ENCODE data around the gene NTM.
A peak's percentile ranks its signal among the peaks of the same experiment; 100 is the strongest.

The NTM gene

DNA sequence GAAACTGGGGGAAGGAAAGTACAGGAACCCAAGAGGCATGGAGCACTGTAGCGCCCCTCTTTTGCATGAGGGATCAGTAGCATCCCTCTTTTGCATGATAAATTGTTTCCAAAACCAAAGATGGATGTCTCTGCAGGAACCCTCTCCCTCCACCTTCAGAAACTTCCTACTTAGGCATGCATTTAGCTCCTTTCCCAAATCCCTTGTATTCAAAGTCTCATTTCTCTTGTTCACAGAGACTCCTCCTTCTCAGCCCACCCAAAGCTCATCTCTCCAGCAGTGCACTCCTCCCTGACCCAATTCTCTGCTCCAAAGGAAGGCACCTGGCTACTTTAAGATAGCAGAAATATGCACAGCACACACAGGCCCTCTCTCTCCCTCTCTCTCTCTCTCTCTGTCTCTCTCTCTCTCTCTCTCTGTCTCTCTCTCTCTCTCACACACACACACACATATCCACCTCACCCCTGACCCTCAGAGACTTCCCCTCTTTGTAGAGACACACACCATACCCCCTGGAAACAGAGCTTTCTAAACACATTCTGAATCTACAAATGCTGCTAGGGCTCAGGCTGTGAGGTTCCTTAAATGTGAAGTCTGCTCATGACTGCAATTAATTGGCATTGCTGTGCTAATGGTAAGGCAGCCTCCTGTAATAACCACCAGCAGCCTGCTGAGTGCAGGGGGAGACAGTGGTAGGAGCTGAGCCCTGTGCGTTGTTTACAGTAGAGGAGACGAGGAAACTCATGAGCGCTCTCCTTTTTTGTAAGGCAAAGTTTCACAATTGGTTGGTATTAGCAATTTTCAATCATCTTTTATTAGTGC is 519.6 kb downstream of the NTM start:
- Histone ChIP-seq H3K27me3 (ENCODE audit: control insufficient read depth, insufficient read depth, low read length) (no peaks in the 10 kb centered on the region), H3K27ac (peak overlapping the region; percentile 44), H3K4me2 (ENCODE audit: low read length) (no peak overlapping the region), H3K9ac (no peak overlapping the region), H3K4me1 (peaks cover 23% of the 10 kb centered on the region), H3K36me3 (ENCODE audit: control insufficient read depth, insufficient read depth, low read length) (no peaks in the 10 kb centered on the region), H3K9me3 (ENCODE audit: control insufficient read depth, low read length) (no peaks in the 10 kb centered on the region), H3K79me2 (no peaks in the 10 kb centered on the region), H3K4me3 (ENCODE audit: low read depth, low read length) (no peak overlapping the region), H2AFZ (peak overlapping the region; percentile 8)
- TF ChIP-seq, protein P1, sequence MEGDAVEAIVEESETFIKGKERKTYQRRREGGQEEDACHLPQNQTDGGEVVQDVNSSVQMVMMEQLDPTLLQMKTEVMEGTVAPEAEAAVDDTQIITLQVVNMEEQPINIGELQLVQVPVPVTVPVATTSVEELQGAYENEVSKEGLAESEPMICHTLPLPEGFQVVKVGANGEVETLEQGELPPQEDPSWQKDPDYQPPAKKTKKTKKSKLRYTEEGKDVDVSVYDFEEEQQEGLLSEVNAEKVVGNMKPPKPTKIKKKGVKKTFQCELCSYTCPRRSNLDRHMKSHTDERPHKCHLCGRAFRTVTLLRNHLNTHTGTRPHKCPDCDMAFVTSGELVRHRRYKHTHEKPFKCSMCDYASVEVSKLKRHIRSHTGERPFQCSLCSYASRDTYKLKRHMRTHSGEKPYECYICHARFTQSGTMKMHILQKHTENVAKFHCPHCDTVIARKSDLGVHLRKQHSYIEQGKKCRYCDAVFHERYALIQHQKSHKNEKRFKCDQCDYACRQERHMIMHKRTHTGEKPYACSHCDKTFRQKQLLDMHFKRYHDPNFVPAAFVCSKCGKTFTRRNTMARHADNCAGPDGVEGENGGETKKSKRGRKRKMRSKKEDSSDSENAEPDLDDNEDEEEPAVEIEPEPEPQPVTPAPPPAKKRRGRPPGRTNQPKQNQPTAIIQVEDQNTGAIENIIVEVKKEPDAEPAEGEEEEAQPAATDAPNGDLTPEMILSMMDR (IDR thresholded peaks at IDR 0.05): peak; percentile 11

- no peak overlapping the region for H2AFZ ChIP-seq
- no peak overlapping the region for H3K27ac ChIP-seq
- TF ChIP-seq, protein P1 (IDR thresholded peaks at IDR 0.05): no peak
Observed at GRCh38 chr11:131893103-131893890, 522.9 kb downstream of the NTM start.

DNA sequence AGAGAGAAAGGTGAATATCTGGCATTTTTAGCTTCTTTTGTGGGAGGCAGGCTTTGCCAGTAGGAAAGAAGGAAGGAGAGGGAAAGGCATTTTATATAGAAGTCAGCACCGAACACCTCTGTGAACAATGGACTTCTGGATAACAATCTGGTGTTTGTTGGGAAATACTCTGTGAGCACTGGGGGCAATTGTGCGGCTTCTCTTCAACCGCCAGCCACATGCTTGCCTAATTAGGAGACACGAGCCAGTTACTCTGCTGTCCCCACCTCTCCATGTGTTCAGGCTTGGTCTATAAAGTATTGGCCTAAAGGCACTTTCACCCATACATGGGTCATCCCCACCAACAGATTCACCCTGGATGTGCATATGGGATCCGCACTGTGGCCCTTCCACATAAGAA is 523.6 kb downstream of the NTM start:
- H3K9me3 ChIP-seq (ENCODE audit: control insufficient read depth, low read length): no peaks in the 10 kb centered on the region
- H3K79me2 ChIP-seq: no peaks in the 10 kb centered on the region
- TF ChIP-seq, protein P1 (IDR thresholded peaks at IDR 0.05): no peak
- H2AFZ ChIP-seq: peak overlapping the region; percentile 1
- peaks cover 31% of the 10 kb centered on the region for H3K4me1 ChIP-seq
- no peaks in the 10 kb centered on the region for H3K36me3 ChIP-seq (ENCODE audit: control insufficient read depth, insufficient read depth, low read length)
- H3K9ac ChIP-seq: no peak overlapping the region
- no peak overlapping the region for H3K4me3 ChIP-seq (ENCODE audit: low read depth, low read length)
- no peak overlapping the region for H3K27ac ChIP-seq
- H3K27me3 ChIP-seq (ENCODE audit: control insufficient read depth, insufficient read depth, low read length): no peaks in the 10 kb centered on the region
- H3K4me2 ChIP-seq (ENCODE audit: low read length): no peak overlapping the region

More at GRCh38 chr11:131893103-131893890, 522.9 kb downstream of the NTM start:
- Histone ChIP-seq H3K79me2 (no peaks in the 10 kb centered on the region), H3K4me1 (peaks cover 27% of the 10 kb centered on the region), H3K27me3 (ENCODE audit: control insufficient read depth, insufficient read depth, low read length) (no peaks in the 10 kb centered on the region), H3K9me3 (ENCODE audit: control insufficient read depth, low read length) (no peaks in the 10 kb centered on the region), H3K4me2 (ENCODE audit: low read length) (no peak overlapping the region), H3K36me3 (ENCODE audit: control insufficient read depth, insufficient read depth, low read length) (no peaks in the 10 kb centered on the region), H3K9ac (no peak overlapping the region), H3K4me3 (ENCODE audit: low read depth, low read length) (no peak overlapping the region)

- H3K27ac ChIP-seq: no peak overlapping the region
- H2AFZ ChIP-seq: no peak overlapping the region
- H3K4me2 ChIP-seq (ENCODE audit: low read length): no peak overlapping the region
- no peaks in the 10 kb centered on the region for H3K79me2 ChIP-seq
- H3K36me3 ChIP-seq (ENCODE audit: control insufficient read depth, insufficient read depth, low read length): no peaks in the 10 kb centered on the region
- no peak overlapping the region for H3K4me3 ChIP-seq (ENCODE audit: low read depth, low read length)
- TF ChIP-seq, protein P1 (IDR thresholded peaks at IDR 0.05): no peak
- H3K27me3 ChIP-seq (ENCODE audit: control insufficient read depth, insufficient read depth, low read length): no peaks in the 10 kb centered on the region
- H3K4me1 ChIP-seq: peaks cover 30% of the 10 kb centered on the region
- H3K9me3 ChIP-seq (ENCODE audit: control insufficient read depth, low read length): no peaks in the 10 kb centered on the region
- H3K9ac ChIP-seq: no peak overlapping the region
Observed at GRCh38 chr11:131894615-131895544, 524.5 kb downstream of the NTM start.

Measured in parathyroid adenoma (tissue), 2 donors.